Subcutaneous abdominal adipose tissue (tissue), 5 donors: ENCODE results near the gene PTPN12.

Source experiments
- H3K27ac ChIP-seq: one replicate; pipeline ENCODE4 v1.7.0; 2013; ENCODE audit warnings: low read depth, mild to moderate bottlenecking, inconsistent platforms, low read length, moderate library complexity
- H3K27me3 ChIP-seq, 5 donors: one replicate each; pipeline ENCODE4 v1.7.0; 2013; ENCODE audit warnings: low read length in 5 of 5, inconsistent platforms in 1 of 5; ENCODE audit not compliant: control insufficient read depth in 5 of 5, insufficient read depth in 4 of 5
- H3K36me3 ChIP-seq, 5 donors: one replicate each; pipeline ENCODE4 v1.7.0; 2013; ENCODE audit warnings: low read length in 5 of 5; ENCODE audit not compliant: control insufficient read depth in 5 of 5, insufficient read depth in 5 of 5
- H3K4me1 ChIP-seq, 5 donors: one replicate each; pipeline ENCODE4 v1.7.0; 2013; ENCODE audit warnings: low read length in 5 of 5, mild to moderate bottlenecking in 3 of 5, moderate library complexity in 1 of 5; ENCODE audit not compliant: control insufficient read depth in 5 of 5, insufficient read depth in 5 of 5
- H3K4me3 ChIP-seq, 5 donors: one replicate each; pipeline ENCODE4 v1.7.0; 2013; ENCODE audit warnings: low read length in 5 of 5, low read depth in 1 of 5
- H3K9ac ChIP-seq, 5 donors: one replicate each; pipeline ENCODE4 v1.7.0; 2013; ENCODE audit warnings: low read length in 5 of 5, mild to moderate bottlenecking in 4 of 5, moderate library complexity in 3 of 5
- H3K9me3 ChIP-seq, 5 donors: one replicate each; pipeline ENCODE4 v1.7.0; 2013; ENCODE audit warnings: low read length in 5 of 5; ENCODE audit not compliant: control insufficient read depth in 5 of 5
- donor health status: healthy.
- donor health status: healthy.
- donor health status: healthy.
- donor health status: healthy.
- donor health status: healthy.

Gene PTPN12

DNA sequence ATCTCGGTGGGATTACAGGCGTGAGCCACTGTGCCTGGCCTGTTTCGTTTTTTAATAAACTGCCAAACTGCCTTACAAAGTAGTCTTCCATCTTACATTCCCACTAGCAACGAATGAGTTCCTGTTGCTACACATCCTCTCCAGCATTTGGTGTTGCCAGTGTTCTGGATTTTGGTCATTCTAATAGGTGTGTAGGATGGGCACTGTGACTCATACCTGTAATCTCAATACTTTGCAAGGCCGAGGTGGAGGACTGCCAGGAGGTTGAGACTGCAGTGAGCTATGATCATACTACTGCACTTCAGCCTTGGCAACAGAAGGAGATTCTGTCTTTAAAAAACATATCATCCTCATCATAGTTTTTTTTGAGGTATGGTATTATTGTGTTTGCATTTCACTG, 137.8 kb downstream of the PTPN12 start:
- Histone ChIP-seq H3K36me3 (no peaks in the 10 kb centered on the region), H3K9me3 (no peaks in the 10 kb centered on the region), H3K27ac (no peak overlapping the region), H3K9ac (no peak overlapping the region), H3K4me3 (no peak overlapping the region), H3K4me1 (no peaks in the 10 kb centered on the region), H3K27me3 (no peaks in the 10 kb centered on the region)

DNA sequence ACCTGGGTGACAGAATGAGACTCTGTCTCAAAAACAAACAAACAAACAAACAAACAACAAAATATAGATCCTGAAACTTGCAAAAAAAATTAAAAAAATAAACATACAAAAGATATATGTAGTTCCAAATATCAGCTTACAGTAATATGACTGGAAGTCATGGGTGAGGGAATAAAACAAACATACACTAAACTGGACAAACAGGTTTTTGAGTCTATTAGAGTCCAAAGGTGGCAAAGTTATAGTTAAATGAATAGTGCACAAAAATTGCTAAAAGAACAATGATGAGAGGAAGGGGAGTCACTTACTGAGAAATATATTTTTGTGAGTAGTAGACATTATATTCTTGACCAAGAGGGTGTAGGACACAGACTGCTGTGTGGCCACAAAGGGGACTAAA, 142.5 kb downstream of the PTPN12 start:
- H3K27ac ChIP-seq: no peak overlapping the region
- no peak overlapping the region for H3K4me3 ChIP-seq
- peaks cover 3 to 8% (median 7%) of the 10 kb centered on the region in 5 donors for H3K4me1 ChIP-seq
- H3K9me3 ChIP-seq: no peaks in the 10 kb centered on the region
- no peak overlapping the region for H3K9ac ChIP-seq
- H3K36me3 ChIP-seq: peaks cover 0 to 9% (median 4%) of the 10 kb centered on the region in 5 donors
- H3K27me3 ChIP-seq: no peaks in the 10 kb centered on the region

GRCh38 chr7:77680266-77680665, 143.2 kb downstream of the PTPN12 start:
- no peaks in the 10 kb centered on the region for H3K9me3 ChIP-seq
- H3K36me3 ChIP-seq: peaks cover 0 to 9% (median 4%) of the 10 kb centered on the region in 5 donors
- no peak overlapping the region for H3K4me3 ChIP-seq
- H3K27me3 ChIP-seq: no peaks in the 10 kb centered on the region
- H3K4me1 ChIP-seq: peaks cover 3 to 13% (median 8%) of the 10 kb centered on the region in 5 donors
- no peak overlapping the region for H3K9ac ChIP-seq
- H3K27ac ChIP-seq: no peak overlapping the region

DNA sequence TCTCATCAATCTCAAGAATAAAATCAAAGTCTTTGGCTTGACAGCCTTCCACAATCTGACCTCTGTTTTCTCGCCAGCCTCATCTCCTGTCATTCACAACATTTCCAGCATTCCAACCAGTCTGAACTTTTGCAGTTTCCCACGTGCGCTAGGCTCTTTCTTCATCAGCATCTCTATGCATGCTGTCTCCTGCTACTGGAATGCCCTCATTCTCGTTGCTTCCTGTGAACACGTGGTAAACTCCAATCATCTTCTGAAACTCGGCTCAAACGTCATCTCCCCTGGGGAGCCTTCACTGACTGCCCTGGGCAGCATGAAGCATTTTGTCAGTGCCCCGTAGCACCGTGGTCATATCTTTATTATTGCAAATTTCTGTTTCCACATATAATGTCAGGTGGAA, 146.9 kb downstream of the PTPN12 start:
- peak overlapping the region in 1 of 5 donors; percentile 59 for H3K9ac ChIP-seq
- H3K36me3 ChIP-seq: peaks cover 0 to 9% (median 4%) of the 10 kb centered on the region in 5 donors
- peaks cover 3 to 16% (median 10%) of the 10 kb centered on the region in 5 donors for H3K4me1 ChIP-seq
- no peaks in the 10 kb centered on the region for H3K27me3 ChIP-seq
- no peaks in the 10 kb centered on the region for H3K9me3 ChIP-seq
- peak overlapping the region in 1 of 5 donors; percentile 40 for H3K4me3 ChIP-seq
- no peak overlapping the region for H3K27ac ChIP-seq

- H3K4me1 ChIP-seq: peaks cover 3 to 16% (median 11%) of the 10 kb centered on the region in 5 donors
- no peak overlapping the region for H3K4me3 ChIP-seq
- no peaks in the 10 kb centered on the region for H3K27me3 ChIP-seq
- peaks cover 0 to 9% (median 4%) of the 10 kb centered on the region in 5 donors for H3K36me3 ChIP-seq
- H3K9ac ChIP-seq: no peak overlapping the region
- peak overlapping the region; percentile 38 for H3K27ac ChIP-seq
- H3K9me3 ChIP-seq: no peaks in the 10 kb centered on the region
Observed at GRCh38 chr7:77685233-77685632, 148.1 kb downstream of the PTPN12 start.

- Histone ChIP-seq H3K9me3 (no peaks in the 10 kb centered on the region), H3K4me1 (peaks cover 3 to 16% (median 11%) of the 10 kb centered on the region in 5 donors), H3K27ac (no peak overlapping the region), H3K36me3 (peaks cover 0 to 7% (median 4%) of the 10 kb centered on the region in 5 donors), H3K9ac (peak overlapping the region in 1 of 5 donors; percentile 41), H3K27me3 (no peaks in the 10 kb centered on the region), H3K4me3 (no peak overlapping the region)
Observed at GRCh38 chr7:77687100-77687746, 150.1 kb downstream of the PTPN12 start.

DNA sequence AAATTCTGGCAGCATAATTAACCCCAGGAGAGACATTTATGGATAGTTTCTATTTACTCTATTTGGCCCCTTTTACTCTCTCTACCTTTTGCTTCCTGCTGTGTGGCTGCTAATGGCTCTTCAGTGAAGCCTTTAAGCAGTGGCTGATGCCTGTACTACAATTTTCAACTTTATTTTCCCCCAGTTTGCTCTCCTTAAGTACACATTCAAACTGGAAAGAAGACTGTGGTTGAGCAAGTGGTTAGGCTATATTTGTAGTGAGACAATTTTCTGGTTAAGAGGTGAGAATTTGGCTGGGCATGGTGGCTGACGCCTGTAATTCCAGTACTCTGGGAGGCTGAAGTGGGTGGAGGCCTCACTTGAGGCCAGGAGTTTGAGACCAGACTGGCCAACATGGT, 150.7 kb downstream of the PTPN12 start:
- no peak overlapping the region for H3K4me3 ChIP-seq
- no peak overlapping the region for H3K27ac ChIP-seq
- H3K9ac ChIP-seq: no peak overlapping the region
- no peaks in the 10 kb centered on the region for H3K27me3 ChIP-seq
- H3K4me1 ChIP-seq: peaks cover 3 to 16% (median 11%) of the 10 kb centered on the region in 5 donors
- H3K36me3 ChIP-seq: peaks cover 0 to 5% (median 3%) of the 10 kb centered on the region in 5 donors
- H3K9me3 ChIP-seq: no peaks in the 10 kb centered on the region
